ENCODE measurements around the gene DIP2C.

- TF ChIP-seq, protein P1, sequence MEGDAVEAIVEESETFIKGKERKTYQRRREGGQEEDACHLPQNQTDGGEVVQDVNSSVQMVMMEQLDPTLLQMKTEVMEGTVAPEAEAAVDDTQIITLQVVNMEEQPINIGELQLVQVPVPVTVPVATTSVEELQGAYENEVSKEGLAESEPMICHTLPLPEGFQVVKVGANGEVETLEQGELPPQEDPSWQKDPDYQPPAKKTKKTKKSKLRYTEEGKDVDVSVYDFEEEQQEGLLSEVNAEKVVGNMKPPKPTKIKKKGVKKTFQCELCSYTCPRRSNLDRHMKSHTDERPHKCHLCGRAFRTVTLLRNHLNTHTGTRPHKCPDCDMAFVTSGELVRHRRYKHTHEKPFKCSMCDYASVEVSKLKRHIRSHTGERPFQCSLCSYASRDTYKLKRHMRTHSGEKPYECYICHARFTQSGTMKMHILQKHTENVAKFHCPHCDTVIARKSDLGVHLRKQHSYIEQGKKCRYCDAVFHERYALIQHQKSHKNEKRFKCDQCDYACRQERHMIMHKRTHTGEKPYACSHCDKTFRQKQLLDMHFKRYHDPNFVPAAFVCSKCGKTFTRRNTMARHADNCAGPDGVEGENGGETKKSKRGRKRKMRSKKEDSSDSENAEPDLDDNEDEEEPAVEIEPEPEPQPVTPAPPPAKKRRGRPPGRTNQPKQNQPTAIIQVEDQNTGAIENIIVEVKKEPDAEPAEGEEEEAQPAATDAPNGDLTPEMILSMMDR (IDR thresholded peaks at IDR 0.05) = no peak
- TF ChIP-seq POLR2A (IDR thresholded peaks at IDR 0.05) = no peak
Measured at GRCh38 chr10:628386-629045, 61.0 kb downstream of the DIP2C start.
